Occipital lobe (tissue), 3 donors: ENCODE data around the gene RAB19. TPM values are rescaled to one million over a fixed set of nuclear protein-coding genes. Genes with fewer than 3 reads are reported as not detected.
"Not testable (repeated sequence)": the region's sequence is repeated elsewhere in the genome, so short reads cannot be mapped to it uniquely, and the experiment has no call there.

Experiments
- DNase-seq: peaks from one replicate; lab custom pipeline; 2025; lab: John Stamatoyannopoulos, UW
- small RNA-seq: library from RNA; depleted of rRNA; stranded (forward); fragments of <200 nt; gene quantifications from one replicate; pipeline ENCODE3, GENCODE V24; 2014
- total RNA-seq: library from RNA; depleted of rRNA; stranded (reverse); fragments of >200 nt; gene quantifications from one replicate; pipeline ENCODE4 v1.2.3, GENCODE V29; 2014

Gene RAB19
- total RNA-seq, 1 donor from 2014 or later, result not detected

- no peak for DNase-seq
These were observed 49.4 kb downstream of the RAB19 start for GRCh38 chr7:140453273-140453672.

- DNase-seq, result not testable (repeated sequence)
These were observed 50.2 kb downstream of the RAB19 start for GRCh38 chr7:140453785-140454656.

GRCh38 chr7:140454657-140455015 lies 50.8 kb downstream of the RAB19 start:
- no peak for DNase-seq

GRCh38 chr7:140455743-140456142 lies 51.9 kb downstream of the RAB19 start:
- DNase-seq, result no peak

GRCh38 chr7:140456551-140457051 lies 52.7 kb downstream of the RAB19 start:
- no peak for DNase-seq

- DNase-seq, result no peak
These were observed 54.3 kb downstream of the RAB19 start for GRCh38 chr7:140458201-140458600.

GRCh38 chr7:140458916-140459315 lies 55.1 kb downstream of the RAB19 start:
- DNase-seq, result no peak

GRCh38 chr7:140463111-140463510 lies 59.3 kb downstream of the RAB19 start:
- DNase-seq, result no peak

- no peak for DNase-seq
These were observed 72.0 kb downstream of the RAB19 start for GRCh38 chr7:140475747-140476333.

DNA sequence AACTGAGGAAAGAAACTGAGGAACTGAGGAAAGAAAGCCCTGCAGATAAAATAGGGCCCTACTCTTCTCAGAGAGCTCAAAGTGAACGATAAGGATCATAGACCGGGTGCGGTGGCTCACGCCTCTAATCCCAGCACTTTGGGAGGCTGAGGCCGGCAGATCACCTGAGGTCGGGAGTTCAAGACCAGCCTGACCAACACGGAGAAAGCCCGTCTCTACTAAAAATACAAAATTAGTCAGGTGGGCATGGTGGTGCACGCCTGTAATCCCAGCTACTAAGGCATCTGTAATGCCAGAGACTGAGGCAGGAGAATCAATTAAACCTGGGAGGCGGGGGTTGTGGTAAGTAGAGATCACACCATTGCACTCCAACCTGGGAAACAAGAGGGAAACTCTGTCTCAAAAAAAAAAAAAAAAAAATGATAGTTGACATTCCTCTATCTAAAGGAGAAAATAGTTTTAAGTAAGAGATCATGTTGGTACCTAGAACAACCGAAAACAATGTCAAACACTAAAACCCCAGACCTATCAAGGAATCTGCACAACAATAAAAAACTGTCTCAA lies 72.9 kb downstream of the RAB19 start:
- no peak for DNase-seq

Small RNA genes lying within 50 kb of the gene (small RNA-seq; reads per million reads assigned to genes)
- gene RNA5SP247 (not detected), gene RNA5SP248 (3.9 reads per million, percentile 89 among the genes with 10 or more reads in this experiment)

Other genes with a start within 250 kb of the RAB19 start
- 18.6 TPM for gene KDM7A, start 227.1 kb upstream of the RAB19 start, total RNA-seq
- 124 TPM for gene SLC37A3, start 5.5 kb upstream of the RAB19 start, total RNA-seq
- 89.2 TPM for gene MKRN1, start 75.4 kb downstream of the RAB19 start, total RNA-seq
- 16.4 TPM for gene DENND2A, start 236.8 kb downstream of the RAB19 start, total RNA-seq